GM18858 (cell line): ENCODE measurements around the gene RIT1.
"Not testable (repeated sequence)": the region's sequence is repeated elsewhere in the genome, so short reads cannot be mapped to it uniquely, and the experiment has no call there.

ENCODE experiments used
- ATAC-seq: cut with Tn5 transposase; IDR thresholded peaks from one replicate; pipeline ENCODE4 v1.9.1; 2021; ENCODE audit not compliant: unreplicated experiment

Gene RIT1

GRCh38 chr1:155895617-155896016, 15.5 kb downstream of the RIT1 start:
- not testable (repeated sequence) for ATAC-seq

- no peak for ATAC-seq
These were observed 17.6 kb downstream of the RIT1 start for GRCh38 chr1:155893389-155894142.

GRCh38 chr1:155892796-155893195, 18.4 kb downstream of the RIT1 start:
- no peak for ATAC-seq

GRCh38 chr1:155890251-155890650, 20.9 kb downstream of the RIT1 start:
- ATAC-seq, result no peak

GRCh38 chr1:155889566-155889965, 21.6 kb downstream of the RIT1 start:
- ATAC-seq, result no peak

- no peak for ATAC-seq
These were observed 22.7 kb downstream of the RIT1 start for GRCh38 chr1:155888481-155888880.

- no peak for ATAC-seq
These were observed 26.2 kb downstream of the RIT1 start for GRCh38 chr1:155884982-155885381.

- ATAC-seq, result no peak
These were observed 26.9 kb downstream of the RIT1 start for GRCh38 chr1:155884031-155884960.

- ATAC-seq, result no peak
These were observed 28.4 kb downstream of the RIT1 start for GRCh38 chr1:155882766-155883165.

GRCh38 chr1:155882235-155882634, 28.9 kb downstream of the RIT1 start:
- no peak for ATAC-seq

- ATAC-seq, result no peak
These were observed 30.2 kb downstream of the RIT1 start for GRCh38 chr1:155880950-155881349.

GRCh38 chr1:155880251-155880650, 30.9 kb downstream of the RIT1 start:
- ATAC-seq, result no peak

GRCh38 chr1:155877945-155878344, 33.2 kb downstream of the RIT1 start:
- no peak for ATAC-seq

- no peak for ATAC-seq
These were observed 37.3 kb downstream of the RIT1 start for GRCh38 chr1:155873860-155874259.

- no peak for ATAC-seq
These were observed 38.6 kb downstream of the RIT1 start for GRCh38 chr1:155872527-155872926.

- no peak for ATAC-seq
These were observed 39.8 kb downstream of the RIT1 start for GRCh38 chr1:155871390-155871789.

GRCh38 chr1:155867766-155868165, 43.4 kb downstream of the RIT1 start:
- ATAC-seq, result no peak

GRCh38 chr1:155864393-155864792, 46.8 kb downstream of the RIT1 start:
- ATAC-seq, result no peak

- ATAC-seq, result no peak
These were observed 49.3 kb downstream of the RIT1 start for GRCh38 chr1:155861896-155862295.

GRCh38 chr1:155860970-155861510, 50.1 kb downstream of the RIT1 start:
- no peak for ATAC-seq
